Measurements from ENCODE around the gene OSTC.

Gene OSTC

GRCh38 chr4:108650212-108651013 lies at the start of gene OSTC:
Gene OSTC, plus strand, starts transcription at chr4:108650599. Its CDS starts 57 bp downstream, at chr4:108650656.
- FAIRE-seq: peak; percentile 95

GRCh38 chr4:108601106-108601505 lies 49.3 kb upstream of the OSTC start:
- DNase-seq (ENCODE audit: extremely low spot score, insufficient read length, low read depth) (no peak), FAIRE-seq (no peak)

More at GRCh38 chr4:108650212-108651013, at the start of gene OSTC:
- peak; percentile 77 for DNase-seq (ENCODE audit: extremely low spot score, insufficient read length, low read depth)

GRCh38 chr4:108601532-108601931 lies 48.9 kb upstream of the OSTC start:
- no peak for DNase-seq (ENCODE audit: extremely low spot score, insufficient read length, low read depth)
- no peak for FAIRE-seq

GRCh38 chr4:108602163-108602562 lies 48.2 kb upstream of the OSTC start:
- DNase-seq (ENCODE audit: extremely low spot score, insufficient read length, low read depth) (no peak), FAIRE-seq (no peak)

GRCh38 chr4:108607079-108607815 lies 43.2 kb upstream of the OSTC start:
- DNase-seq (ENCODE audit: extremely low spot score, insufficient read length, low read depth) (no peak), FAIRE-seq (no peak)

- DNase-seq (ENCODE audit: extremely low spot score, insufficient read length, low read depth): no peak
- FAIRE-seq: no peak
These were observed 39.0 kb upstream of the OSTC start for GRCh38 chr4:108611365-108611764.

GRCh38 chr4:108612365-108612764 lies 38.0 kb upstream of the OSTC start:
- no peak for FAIRE-seq
- DNase-seq (ENCODE audit: extremely low spot score, insufficient read length, low read depth): no peak

GRCh38 chr4:108619372-108620100 lies 30.9 kb upstream of the OSTC start:
- no peak for FAIRE-seq
- no peak for DNase-seq (ENCODE audit: extremely low spot score, insufficient read length, low read depth)

- peak; percentile 99 for FAIRE-seq
These were observed 30.1 kb upstream of the OSTC start, which contains the start of gene RPL34 for GRCh38 chr4:108620101-108620932. Gene RPL34, plus strand, starts transcription at chr4:108620576. Its CDS starts 1,384 bp downstream, at chr4:108621960.

GRCh38 chr4:108620933-108621905 lies 29.2 kb upstream of the OSTC start:
- DNase-seq (ENCODE audit: extremely low spot score, insufficient read length, low read depth): no peak
- no peak for FAIRE-seq

More at GRCh38 chr4:108620101-108620932, 30.1 kb upstream of the OSTC start, which contains the start of gene RPL34:
- DNase-seq (ENCODE audit: extremely low spot score, insufficient read length, low read depth): peak; percentile 79

GRCh38 chr4:108622022-108622421 lies 28.4 kb upstream of the OSTC start:
- FAIRE-seq (no peak), DNase-seq (ENCODE audit: extremely low spot score, insufficient read length, low read depth) (no peak)

- FAIRE-seq (no peak), DNase-seq (ENCODE audit: extremely low spot score, insufficient read length, low read depth) (no peak)
These were observed 27.6 kb upstream of the OSTC start for GRCh38 chr4:108622828-108623227.

- FAIRE-seq: no peak
- no peak for DNase-seq (ENCODE audit: extremely low spot score, insufficient read length, low read depth)
These were observed 25.9 kb upstream of the OSTC start for GRCh38 chr4:108624263-108625056.

GRCh38 chr4:108626056-108626455 lies 24.3 kb upstream of the OSTC start:
- DNase-seq (ENCODE audit: extremely low spot score, insufficient read length, low read depth) (no peak), FAIRE-seq (no peak)

- FAIRE-seq (no peak), DNase-seq (ENCODE audit: extremely low spot score, insufficient read length, low read depth) (no peak)
These were observed 22.0 kb upstream of the OSTC start for GRCh38 chr4:108628411-108628810.

GRCh38 chr4:108635070-108635655 lies 15.2 kb upstream of the OSTC start:
- FAIRE-seq: no peak

GRCh38 chr4:108636246-108636645 lies 14.2 kb upstream of the OSTC start:
- FAIRE-seq (no peak), DNase-seq (ENCODE audit: extremely low spot score, insufficient read length, low read depth) (no peak)

More at GRCh38 chr4:108635070-108635655, 15.2 kb upstream of the OSTC start:
- DNase-seq (ENCODE audit: extremely low spot score, insufficient read length, low read depth): no peak
